Astrocyte of the spinal cord (primary cell): ENCODE measurements around the gene OPCML.
A peak's percentile ranks its signal among the peaks of the same experiment; 100 is the strongest.

ENCODE experiments used
- DNase-seq: peaks from one replicate; pipeline ENCODE4 v3.0.0; 2011; ENCODE audit warnings: low read depth, low spot score
- H3K4me3 ChIP-seq: 2 replicates; pipeline ENCODE4 v1.5.1; 2011; ENCODE audit warnings: low read depth, mild to moderate bottlenecking, low read length, moderate library complexity
- in situ Hi-C: cut with HindIII; loops from 2 replicates; pipeline ENCODE4 v1.10.0; 2017; ENCODE audit warnings: low sequenced_read_pairs
- TF ChIP-seq, protein P1 (sequence below): IDR thresholded peaks from 2 replicates; pipeline ENCODE4 v1.5.1; 2012; ENCODE audit warnings: low read depth, mild to moderate bottlenecking, low read length, inconsistent platforms

OPCML gene

GRCh38 chr11:133360860-133361688 is 171.2 kb downstream of the OPCML start:
- H3K4me3 ChIP-seq, result no peak overlapping the region
- TF ChIP-seq, protein P1, sequence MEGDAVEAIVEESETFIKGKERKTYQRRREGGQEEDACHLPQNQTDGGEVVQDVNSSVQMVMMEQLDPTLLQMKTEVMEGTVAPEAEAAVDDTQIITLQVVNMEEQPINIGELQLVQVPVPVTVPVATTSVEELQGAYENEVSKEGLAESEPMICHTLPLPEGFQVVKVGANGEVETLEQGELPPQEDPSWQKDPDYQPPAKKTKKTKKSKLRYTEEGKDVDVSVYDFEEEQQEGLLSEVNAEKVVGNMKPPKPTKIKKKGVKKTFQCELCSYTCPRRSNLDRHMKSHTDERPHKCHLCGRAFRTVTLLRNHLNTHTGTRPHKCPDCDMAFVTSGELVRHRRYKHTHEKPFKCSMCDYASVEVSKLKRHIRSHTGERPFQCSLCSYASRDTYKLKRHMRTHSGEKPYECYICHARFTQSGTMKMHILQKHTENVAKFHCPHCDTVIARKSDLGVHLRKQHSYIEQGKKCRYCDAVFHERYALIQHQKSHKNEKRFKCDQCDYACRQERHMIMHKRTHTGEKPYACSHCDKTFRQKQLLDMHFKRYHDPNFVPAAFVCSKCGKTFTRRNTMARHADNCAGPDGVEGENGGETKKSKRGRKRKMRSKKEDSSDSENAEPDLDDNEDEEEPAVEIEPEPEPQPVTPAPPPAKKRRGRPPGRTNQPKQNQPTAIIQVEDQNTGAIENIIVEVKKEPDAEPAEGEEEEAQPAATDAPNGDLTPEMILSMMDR, result no peak
- DNase-seq, result no peak
- in situ Hi-C loops, result no loop called here

DNA sequence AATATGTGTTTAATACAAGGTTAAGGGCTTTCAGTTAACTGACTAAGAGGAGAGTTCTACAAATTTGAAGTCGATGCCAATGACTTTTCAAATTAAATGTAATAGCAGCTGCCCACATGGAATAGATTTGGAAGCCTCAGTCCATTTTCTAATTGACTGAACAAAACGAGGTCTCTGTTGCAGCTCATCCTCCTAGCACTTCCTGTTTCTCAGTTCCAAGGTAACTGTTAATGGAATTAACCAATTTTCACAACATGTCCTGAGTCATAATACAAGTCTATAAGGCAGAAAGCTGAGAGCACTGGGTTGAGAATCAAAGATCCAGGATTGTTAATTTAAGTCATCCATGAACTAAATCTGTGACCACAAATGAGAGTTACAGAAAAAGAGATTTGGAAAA is 177.2 kb downstream of the OPCML start:
- in situ Hi-C loops, result no loop called here
- no peak for DNase-seq
- no peak overlapping the region for H3K4me3 ChIP-seq
- TF ChIP-seq, protein P1, result no peak

GRCh38 chr11:133354069-133354468 is 178.2 kb downstream of the OPCML start:
- H3K4me3 ChIP-seq, result no peak overlapping the region
- DNase-seq, result no peak
- TF ChIP-seq, protein P1, result no peak
- in situ Hi-C loops, result no loop called here

DNA sequence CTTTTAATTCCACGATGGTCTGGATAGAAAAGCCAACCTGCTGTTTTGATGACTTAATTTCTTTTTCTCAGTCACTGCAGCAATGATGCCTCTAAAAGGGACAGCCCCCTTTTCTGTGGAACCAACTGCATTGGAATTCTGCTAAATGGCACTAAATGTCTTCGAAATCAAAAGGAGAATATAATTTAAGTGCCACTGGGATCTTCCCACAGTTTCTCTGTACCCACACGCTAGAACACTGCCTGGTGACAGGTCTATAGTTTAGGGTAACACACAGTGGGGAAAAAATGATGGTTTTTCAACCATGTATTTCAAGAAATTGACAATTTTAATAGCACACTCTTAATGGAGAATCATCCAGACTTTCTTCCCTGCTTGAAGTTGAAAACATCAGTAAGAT is 182.3 kb downstream of the OPCML start:
- DNase-seq, result no peak
- in situ Hi-C loops, result no loop called here
- TF ChIP-seq, protein P1, result no peak
- H3K4me3 ChIP-seq, result no peak overlapping the region

DNA sequence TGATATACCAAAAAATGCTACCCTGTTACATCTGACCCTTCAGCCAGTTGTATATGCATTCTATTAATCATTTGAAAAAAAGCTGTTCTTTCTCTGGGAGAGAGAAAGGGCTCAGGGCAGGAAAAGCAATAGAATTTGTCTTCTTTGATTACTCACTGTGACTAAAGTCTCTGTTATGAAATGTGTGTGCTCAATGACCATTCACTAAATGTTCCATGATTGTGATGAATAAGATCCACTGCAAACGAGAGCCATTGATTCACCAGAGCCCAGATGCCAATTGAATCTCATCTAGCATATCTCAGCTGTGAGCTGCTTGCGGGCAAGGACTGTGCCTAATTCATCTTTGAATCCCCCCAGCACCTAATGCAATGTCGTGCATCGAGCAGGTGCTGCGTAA is 184.3 kb downstream of the OPCML start:
- in situ Hi-C loops, result no loop called here
- TF ChIP-seq, protein P1, result no peak
- no peak overlapping the region for H3K4me3 ChIP-seq
- DNase-seq, result peak; percentile 24

DNA sequence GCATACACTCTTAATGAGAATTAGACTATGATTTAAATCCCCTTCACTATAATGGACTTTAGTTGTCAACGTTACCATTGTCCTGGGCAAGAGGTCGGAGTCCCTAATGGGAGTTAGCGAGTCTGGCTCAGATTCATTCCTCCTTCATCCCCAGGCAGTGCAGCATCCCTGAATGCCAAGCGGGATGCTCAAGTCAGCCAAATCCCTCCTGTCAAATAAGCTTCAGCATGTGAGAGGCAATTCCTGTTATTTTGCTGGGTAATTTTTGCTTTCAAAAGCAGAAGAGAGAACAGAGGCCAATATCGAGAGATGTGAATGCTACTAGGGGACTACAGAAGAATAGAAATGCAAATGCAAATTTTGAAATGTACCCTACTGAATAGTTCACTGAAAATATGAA is 186.2 kb downstream of the OPCML start:
- in situ Hi-C loops, result no loop called here
- TF ChIP-seq, protein P1, result no peak
- DNase-seq, result no peak
- H3K4me3 ChIP-seq, result no peak overlapping the region

GRCh38 chr11:133343951-133344350 is 188.3 kb downstream of the OPCML start:
- TF ChIP-seq, protein P1, result no peak
- DNase-seq, result peak; percentile 64
- no peak overlapping the region for H3K4me3 ChIP-seq
- in situ Hi-C loops, result no loop called here
